Thyroid gland (tissue), 4 donors: ENCODE data around the gene TASP1.

ENCODE experiments used
- CTCF ChIP-seq, 6 experiments: fragments of 200-600 bp in 3 of 6; fragments of 450-650 bp in 3 of 6; sonication (generic) in 3 of 6; IDR thresholded peaks; one replicate each; pipeline ENCODE4 v1.5.1; 2016 to 2019; ENCODE audit warnings: antibody characterized with exemption in 6 of 6, mild to moderate bottlenecking in 2 of 6, inconsistent platforms in 1 of 6, moderate library complexity in 1 of 6
- POLR2A ChIP-seq, 2 donors: fragments of 450-650 bp; IDR thresholded peaks; one replicate each; pipeline ENCODE4 v1.6.1; 2017; ENCODE audit warnings: antibody characterized with exemption in 2 of 2, mild to moderate bottlenecking in 2 of 2, moderate library complexity in 1 of 2

GRCh38 chr20:13554076-13554475, 84.7 kb downstream of the TASP1 start:
- no peak for TF ChIP-seq CTCF (IDR thresholded peaks at IDR 0.05)
- no peak for TF ChIP-seq POLR2A (IDR thresholded peaks at IDR 0.05)
